Measurements from ENCODE around the gene CRIP1. TPM values are rescaled to one million over a fixed set of nuclear protein-coding genes. Genes with fewer than 3 reads are reported as not detected.

Gene CRIP1
- total RNA-seq, 1 experiment from 2014 or later, result 6.9 TPM

- WGBS (ENCODE audit: extremely low coverage, insufficient read length, low lambda C conversion rate), result no CpG with 5 or more reads among the region's 9 CpGs
- Histone ChIP-seq H4K5ac (ENCODE audit: insufficient read length, low read depth, low read length) (no peak overlapping the region), H3K56ac (ENCODE audit: insufficient read length, low read depth, low read length) (no peak overlapping the region), H3K23me2 (ENCODE audit: insufficient read length, low read depth, low read length, poor library complexity, severe bottlenecking) (no peaks in the 10 kb centered on the region), H2BK15ac (ENCODE audit: low read depth, low read length) (no peak overlapping the region), H3K23ac (ENCODE audit: insufficient read length, low read depth, low read length) (no peak overlapping the region), H2BK12ac (ENCODE audit: insufficient read length, low read depth, low read length) (no peak overlapping the region), H3K79me2 (ENCODE audit: insufficient read depth, low read length) (no peaks in the 10 kb centered on the region), H4K20me1 (ENCODE audit: control insufficient read depth, insufficient read depth, insufficient read length) (no peaks in the 10 kb centered on the region), H3K27ac (ENCODE audit: insufficient read length, low read depth, low read length) (no peak overlapping the region), H3K79me1 (ENCODE audit: insufficient read depth, low read depth, low read length, poor library complexity, severe bottlenecking) (no peaks in the 10 kb centered on the region), H4K91ac (ENCODE audit: insufficient read length, low read depth, low read length) (no peak overlapping the region), H2AK5ac (ENCODE audit: insufficient read length, low read length) (no peak overlapping the region), H2AFZ (ENCODE audit: low read length) (no peak overlapping the region), H3T11ph (ENCODE audit: low read length) (no peak overlapping the region), H2BK20ac (ENCODE audit: low read depth, low read length, poor library complexity, severe bottlenecking) (no peak overlapping the region), H2BK5ac (ENCODE audit: insufficient read length, low read length) (no peak overlapping the region), H3K27me3 (ENCODE audit: insufficient read depth, low read length) (peaks cover 2% of the 10 kb centered on the region; the same call in 1 of the 2 replicates), H2BK120ac (ENCODE audit: low read depth, low read length, poor library complexity, severe bottlenecking) (no peak overlapping the region), H3K14ac (ENCODE audit: insufficient read depth, low read length) (no peak overlapping the region), H3K9me3 (ENCODE audit: control insufficient read depth, low read depth, low read length) (no peaks in the 10 kb centered on the region), H3K4me2 (ENCODE audit: insufficient read depth, insufficient read length, low read length) (no peak overlapping the region), H3K9ac (ENCODE audit: extremely low read depth, insufficient read length, low read length) (no peak overlapping the region), H3K4me1 (ENCODE audit: insufficient read depth, low read length) (no peaks in the 10 kb centered on the region), H3K18ac (ENCODE audit: insufficient read length, low read depth, low read length) (no peak overlapping the region), H4K8ac (replicated peaks; ENCODE audit: insufficient read length, low read depth, low read length) (no peak overlapping the region), H3K4ac (ENCODE audit: low read depth, low read length) (no peak overlapping the region)
- Mint-ChIP-seq H3K4me1 (no peaks in the 10 kb centered on the region), H3K27me3 (ENCODE audit: low read depth) (peaks cover 30% of the 10 kb centered on the region), H3K36me3 (ENCODE audit: insufficient read depth in 1 of 3, low read depth in 3 of 3) (no peaks in the 10 kb centered on the region; a peak in 2 of 7 replicates), H3K27ac (no peak overlapping the region), H3K9me3 (peaks cover 2 to 63% of the 10 kb centered on the region in 2 experiments; a peak in 4 of 5 replicates), H3K4me3 (no peak overlapping the region)
- no peak for DNase-seq
- TF ChIP-seq CTCF (conservative IDR thresholded peaks at IDR 0.05), result no peak
Measured at GRCh38 chr14:105533391-105533790, 46.7 kb downstream of the CRIP1 start.
